RWPE2 (cell line): ENCODE measurements around the gene MEIKIN.

Experiments used
- ATAC-seq: fragments of 200-7000 bp; cut with Tn5 transposase; 3 replicates; pipeline ENCODE4 v1.9.1; 2021; ENCODE audit warnings: low read depth
- DNase-seq: peaks from one replicate; pipeline ENCODE4 v3.0.0-alpha.2; 2020; ENCODE audit warnings: low spot score
- H3K27ac ChIP-seq: fragments of 450-650 bp; 2 replicates; pipeline ENCODE4 v1.5.1; 2017; ENCODE audit warnings: mild to moderate bottlenecking; ENCODE audit not compliant: poor library complexity, severe bottlenecking
- H3K27me3 ChIP-seq: fragments of 250-450 bp; sonication (Bioruptor Pico); 2 replicates; pipeline ENCODE4 v1.5.1; 2021; ENCODE audit warnings: mild to moderate bottlenecking, moderate library complexity; ENCODE audit not compliant: insufficient read depth, poor library complexity, severe bottlenecking
- H3K36me3 ChIP-seq: fragments of 250-450 bp; sonication (Bioruptor Pico); 2 replicates; pipeline ENCODE4 v1.5.1; 2020; ENCODE audit warnings: low read depth, mild to moderate bottlenecking, moderate library complexity
- H3K4me1 ChIP-seq: fragments of 250-450 bp; sonication (Bioruptor Pico); 2 replicates; pipeline ENCODE4 v1.5.1; 2021; ENCODE audit warnings: mild to moderate bottlenecking, moderate library complexity; ENCODE audit not compliant: insufficient read depth, poor library complexity, severe bottlenecking
- H3K4me3 ChIP-seq: fragments of 250-450 bp; sonication (Bioruptor Pico); 2 replicates; pipeline ENCODE4 v1.5.1; 2021; ENCODE audit warnings: mild to moderate bottlenecking, moderate library complexity; ENCODE audit not compliant: severe bottlenecking
- H3K9me3 ChIP-seq: fragments of 250-450 bp; sonication (Bioruptor Pico); 2 replicates; pipeline ENCODE4 v1.5.1; 2021; ENCODE audit warnings: mild to moderate bottlenecking, moderate library complexity; ENCODE audit not compliant: severe bottlenecking
- CTCF ChIP-seq: fragments of 450-650 bp; IDR thresholded peaks from one replicate; pipeline ENCODE4 v1.5.1; 2017; ENCODE audit warnings: mild to moderate bottlenecking, moderate library complexity; ENCODE audit not compliant: poor library complexity, severe bottlenecking

Gene MEIKIN

GRCh38 chr5:131986161-131986912 is 40.9 kb upstream of the MEIKIN start:
- no peaks in the 10 kb centered on the region for H3K4me1 ChIP-seq
- no peaks in the 10 kb centered on the region for H3K36me3 ChIP-seq
- no peak for DNase-seq
- H3K27ac ChIP-seq: no peak overlapping the region
- no peaks in the 10 kb centered on the region for H3K27me3 ChIP-seq
- H3K9me3 ChIP-seq: no peaks in the 10 kb centered on the region
- H3K4me3 ChIP-seq: no peak overlapping the region
- no peak for ATAC-seq
- no peak for TF ChIP-seq CTCF

GRCh38 chr5:131984956-131985665 is 39.6 kb upstream of the MEIKIN start:
- H3K9me3 ChIP-seq: no peaks in the 10 kb centered on the region
- no peak for TF ChIP-seq CTCF

GRCh38 chr5:131983244-131983771 is 37.8 kb upstream of the MEIKIN start:
- no peaks in the 10 kb centered on the region for H3K36me3 ChIP-seq
- no peak overlapping the region for H3K27ac ChIP-seq
- no peaks in the 10 kb centered on the region for H3K4me1 ChIP-seq
- ATAC-seq: no peak
- no peak overlapping the region for H3K4me3 ChIP-seq
- DNase-seq: no peak
- H3K27me3 ChIP-seq: no peaks in the 10 kb centered on the region
- no peak for TF ChIP-seq CTCF
- no peaks in the 10 kb centered on the region for H3K9me3 ChIP-seq

More at GRCh38 chr5:131984956-131985665, 39.6 kb upstream of the MEIKIN start:
- DNase-seq: peak; percentile 56
- Histone ChIP-seq H3K36me3 (no peaks in the 10 kb centered on the region), H3K27me3 (no peaks in the 10 kb centered on the region), H3K4me3 (no peak overlapping the region), H3K4me1 (no peaks in the 10 kb centered on the region), H3K27ac (no peak overlapping the region)
- no peak for ATAC-seq

- H3K4me1 ChIP-seq: no peaks in the 10 kb centered on the region
- H3K9me3 ChIP-seq: no peaks in the 10 kb centered on the region
- no peak for TF ChIP-seq CTCF
- no peak for DNase-seq
- no peaks in the 10 kb centered on the region for H3K27me3 ChIP-seq
- H3K27ac ChIP-seq: no peak overlapping the region
- no peak overlapping the region for H3K4me3 ChIP-seq
- H3K36me3 ChIP-seq: no peaks in the 10 kb centered on the region
- peak; percentile 30 for ATAC-seq
These were observed 36.1 kb upstream of the MEIKIN start for GRCh38 chr5:131981516-131981915.
